Progenitor cell of endocrine pancreas (in vitro differentiated cells): ENCODE data around the gene NFYB. TPM values are rescaled to one million over a fixed set of nuclear protein-coding genes. Genes with fewer than 3 reads are reported as not detected.
A peak's percentile ranks its signal among the peaks of the same experiment; 100 is the strongest.

Experiments used
- DNase-seq: peaks from one replicate; pipeline ENCODE4 v3.0.0; 2021; ENCODE audit warnings: low spot score; ENCODE audit not compliant: unreplicated experiment
- H3K27ac Mint-ChIP-seq: 2 replicates; pipeline ENCODE4 v1.8.0; 2021; ENCODE audit warnings: mild to moderate bottlenecking, moderate library complexity, mixed read lengths
- H3K27me3 Mint-ChIP-seq: 2 replicates; pipeline ENCODE4 v1.8.0; 2021; ENCODE audit warnings: mixed read lengths
- H3K36me3 Mint-ChIP-seq: 2 replicates; pipeline ENCODE4 v1.8.0; 2022; ENCODE audit warnings: mixed read lengths; ENCODE audit not compliant: insufficient read depth
- H3K4me1 Mint-ChIP-seq: 2 replicates; pipeline ENCODE4 v1.8.0; 2021; ENCODE audit warnings: low read depth, mixed read lengths
- H3K4me3 Mint-ChIP-seq: 2 replicates; pipeline ENCODE4 v1.8.0; 2021; ENCODE audit warnings: low read depth, mild to moderate bottlenecking, moderate library complexity, mixed read lengths
- H3K9me3 Mint-ChIP-seq: 2 replicates; pipeline ENCODE4 v1.8.0; 2021; ENCODE audit warnings: low read depth, mixed read lengths
- CTCF ChIP-seq: fragments of 200-600 bp; sonication (generic); IDR thresholded peaks from one replicate; pipeline ENCODE4 v1.5.0; 2021; ENCODE audit warnings: antibody characterized with exemption, mild to moderate bottlenecking; ENCODE audit not compliant: unreplicated experiment
- total RNA-seq: library from RNA; stranded (reverse); gene quantifications from 2 replicates; pipeline ENCODE4 v1.2.1, GENCODE V29; 2021

The NFYB gene
- total RNA-seq, 1 donor from 2014 or later = 36.2 TPM

GRCh38 chr12:104095289-104095688 is 42.7 kb downstream of the NFYB start:
- H3K27me3 Mint-ChIP-seq = no peaks in the 10 kb centered on the region
- H3K4me3 Mint-ChIP-seq = no peak overlapping the region
- H3K9me3 Mint-ChIP-seq = no peaks in the 10 kb centered on the region
- no peak overlapping the region for H3K27ac Mint-ChIP-seq
- no peaks in the 10 kb centered on the region for H3K4me1 Mint-ChIP-seq
- peaks cover 13% of the 10 kb centered on the region for H3K36me3 Mint-ChIP-seq
- TF ChIP-seq CTCF = no peak
- no peak for DNase-seq

GRCh38 chr12:104094284-104094683 is 43.7 kb downstream of the NFYB start:
- H3K4me3 Mint-ChIP-seq = no peak overlapping the region
- no peaks in the 10 kb centered on the region for H3K4me1 Mint-ChIP-seq
- H3K36me3 Mint-ChIP-seq = peaks cover 17% of the 10 kb centered on the region
- no peaks in the 10 kb centered on the region for H3K27me3 Mint-ChIP-seq
- no peak overlapping the region for H3K27ac Mint-ChIP-seq
- no peak for DNase-seq
- no peak for TF ChIP-seq CTCF
- no peaks in the 10 kb centered on the region for H3K9me3 Mint-ChIP-seq

- peak overlapping the region; percentile 69 for H3K27ac Mint-ChIP-seq
- no peaks in the 10 kb centered on the region for H3K4me1 Mint-ChIP-seq
- no peaks in the 10 kb centered on the region for H3K27me3 Mint-ChIP-seq
- no peak for DNase-seq
- no peak for TF ChIP-seq CTCF
- no peak overlapping the region for H3K4me3 Mint-ChIP-seq
- H3K9me3 Mint-ChIP-seq = no peaks in the 10 kb centered on the region
- peaks cover 12% of the 10 kb centered on the region for H3K36me3 Mint-ChIP-seq
Observed at GRCh38 chr12:104091136-104091535, 46.9 kb downstream of the NFYB start.

GRCh38 chr12:104090685-104091084 is 47.3 kb downstream of the NFYB start:
- Mint-ChIP-seq H3K27ac (no peak overlapping the region), H3K27me3 (no peaks in the 10 kb centered on the region), H3K9me3 (no peaks in the 10 kb centered on the region), H3K4me1 (no peaks in the 10 kb centered on the region), H3K36me3 (peaks cover 12% of the 10 kb centered on the region), H3K4me3 (no peak overlapping the region)
- no peak for DNase-seq
- no peak for TF ChIP-seq CTCF

GRCh38 chr12:104083769-104084475 is 54.1 kb downstream of the NFYB start:
- no peak overlapping the region for H3K4me3 Mint-ChIP-seq

More at GRCh38 chr12:104083769-104084475, 54.1 kb downstream of the NFYB start:
- DNase-seq = no peak
- Mint-ChIP-seq H3K4me1 (no peaks in the 10 kb centered on the region), H3K27me3 (no peaks in the 10 kb centered on the region), H3K36me3 (peaks cover 3% of the 10 kb centered on the region), H3K27ac (peak overlapping the region; percentile 21), H3K9me3 (no peaks in the 10 kb centered on the region)
- TF ChIP-seq CTCF = no peak
